ENCODE data around the gene FZD1.

Gene FZD1

DNA sequence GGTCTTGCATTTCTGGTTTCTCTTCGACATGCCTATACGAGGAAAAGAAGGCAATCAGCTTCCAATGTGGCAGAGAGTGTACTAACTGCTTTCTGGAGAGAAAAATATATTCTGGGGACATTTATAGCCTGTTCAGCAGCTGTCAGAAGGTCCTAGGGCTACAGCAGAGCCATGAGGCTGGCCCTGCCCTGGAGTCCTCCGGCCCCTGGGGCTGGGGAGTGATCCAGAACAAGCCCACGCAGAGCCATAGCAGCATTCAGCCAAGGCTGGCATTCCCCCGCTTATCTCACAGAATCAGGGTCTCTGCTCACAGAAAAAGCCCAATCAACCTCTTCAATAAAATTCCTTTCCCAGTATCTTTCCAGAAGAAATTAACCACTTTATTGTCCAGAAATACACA is 48.9 kb downstream of the FZD1 start:
- Mint-ChIP-seq H3K27ac (ENCODE audit: low read depth) (no peak overlapping the region), H3K4me1 (no peaks in the 10 kb centered on the region), H3K9me3 (peaks cover 4% of the 10 kb centered on the region), H3K4me3 (no peak overlapping the region), H3K36me3 (ENCODE audit: insufficient read depth) (peaks cover 1% of the 10 kb centered on the region), H3K27me3 (no peaks in the 10 kb centered on the region)
- DNase-seq (ENCODE audit: low spot score in 2 of 2) (no peak), ATAC-seq (replicated peaks; ENCODE audit: extremely low read depth, poor library complexity, severe bottlenecking) (no peak)

DNA sequence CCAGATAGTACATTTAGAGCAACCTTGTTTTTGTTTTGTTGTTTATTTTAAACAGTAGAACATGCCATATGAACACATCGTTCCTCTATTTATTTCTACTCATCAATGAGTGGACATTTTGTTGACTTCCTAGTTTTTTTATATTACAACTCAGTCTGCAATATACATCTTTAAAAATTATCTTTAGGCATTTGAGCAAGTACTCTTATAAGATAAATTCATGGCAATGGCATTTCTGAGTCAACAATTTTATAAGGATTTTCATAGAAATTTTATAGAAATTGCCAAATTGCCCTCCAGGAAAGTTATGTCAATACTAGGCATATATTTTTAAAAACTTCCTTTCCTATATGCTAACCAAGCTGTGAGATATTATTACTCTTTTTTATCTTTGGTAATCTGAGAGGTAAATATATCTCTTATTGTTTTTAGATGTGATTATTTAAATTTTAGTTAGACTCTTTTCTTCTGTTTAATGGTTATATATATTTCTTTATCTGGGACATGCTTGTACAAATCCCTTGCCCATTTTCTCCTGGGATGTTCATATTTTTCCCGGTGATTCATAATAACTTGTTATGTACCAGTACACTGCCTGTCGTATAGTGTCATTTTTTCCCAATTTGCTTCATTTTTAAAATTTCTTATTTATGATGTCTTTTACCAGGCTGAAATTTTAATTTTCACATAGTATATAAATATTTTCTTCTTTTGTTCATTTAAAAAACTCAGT is 50.5 kb downstream of the FZD1 start:
- H3K4me3 Mint-ChIP-seq, result no peak overlapping the region

DNA sequence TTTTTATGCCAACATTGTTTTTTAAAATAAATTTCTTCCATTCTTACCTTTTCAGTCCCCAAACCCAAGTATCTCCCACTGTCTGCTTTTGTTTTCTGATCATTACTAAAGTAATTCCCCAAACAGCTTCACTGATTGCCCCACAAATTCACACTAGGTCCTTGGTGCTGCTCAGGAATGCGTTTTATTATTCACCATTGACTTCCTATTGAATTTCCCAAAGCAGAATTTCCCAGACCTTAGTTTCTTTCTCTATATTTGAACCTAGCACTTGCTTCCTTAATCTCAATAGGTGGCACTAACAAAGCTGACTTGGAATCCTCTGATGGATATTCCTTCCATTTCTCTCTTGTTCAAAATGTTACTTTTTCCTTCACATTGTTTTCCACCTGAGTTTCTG is 52.2 kb downstream of the FZD1 start:
- H3K9me3 Mint-ChIP-seq, result peaks cover 4% of the 10 kb centered on the region
- no peak for ATAC-seq (replicated peaks; ENCODE audit: extremely low read depth, poor library complexity, severe bottlenecking)
- no peak overlapping the region for H3K4me3 Mint-ChIP-seq
- DNase-seq (ENCODE audit: low spot score in 2 of 2), result no peak
- H3K36me3 Mint-ChIP-seq (ENCODE audit: insufficient read depth), result peaks cover 1% of the 10 kb centered on the region
- no peak overlapping the region for H3K27ac Mint-ChIP-seq (ENCODE audit: low read depth)
- no peaks in the 10 kb centered on the region for H3K4me1 Mint-ChIP-seq
- no peaks in the 10 kb centered on the region for H3K27me3 Mint-ChIP-seq

More for the DNA sequence above, 50.5 kb downstream of the FZD1 start:
- Mint-ChIP-seq H3K36me3 (ENCODE audit: insufficient read depth) (peaks cover 1% of the 10 kb centered on the region), H3K27ac (ENCODE audit: low read depth) (no peak overlapping the region), H3K4me1 (no peaks in the 10 kb centered on the region), H3K27me3 (no peaks in the 10 kb centered on the region), H3K9me3 (peaks cover 4% of the 10 kb centered on the region)
- no peak for ATAC-seq (replicated peaks; ENCODE audit: extremely low read depth, poor library complexity, severe bottlenecking)
- no peak for DNase-seq (ENCODE audit: low spot score in 2 of 2)

DNA sequence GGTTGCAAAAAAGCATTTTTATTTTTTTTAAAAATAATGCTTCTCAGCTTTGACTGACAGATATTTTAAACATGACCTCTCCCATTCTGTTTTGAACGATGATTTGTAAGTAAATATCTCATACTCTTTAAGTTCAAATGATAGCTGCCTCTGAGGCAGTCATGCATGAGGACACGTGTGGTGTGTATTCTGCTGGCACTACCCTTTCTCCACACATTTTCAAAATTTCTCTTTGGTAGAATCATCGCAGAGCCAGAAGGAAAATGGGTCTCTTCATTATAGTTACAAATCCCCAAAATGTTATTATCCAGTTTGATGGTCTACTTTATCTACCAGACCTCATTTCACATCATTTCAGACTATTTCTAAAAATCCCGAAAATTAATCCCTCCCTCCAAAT is 55.1 kb downstream of the FZD1 start:
- H3K27me3 Mint-ChIP-seq, result no peaks in the 10 kb centered on the region
- DNase-seq (ENCODE audit: low spot score in 2 of 2) (no peak), ATAC-seq (replicated peaks; ENCODE audit: extremely low read depth, poor library complexity, severe bottlenecking) (no peak)
- H3K27ac Mint-ChIP-seq (ENCODE audit: low read depth), result no peak overlapping the region
- no peaks in the 10 kb centered on the region for H3K4me1 Mint-ChIP-seq
- H3K4me3 Mint-ChIP-seq, result no peak overlapping the region
- peaks cover 1% of the 10 kb centered on the region for H3K36me3 Mint-ChIP-seq (ENCODE audit: insufficient read depth)
- H3K9me3 Mint-ChIP-seq, result peaks cover 9% of the 10 kb centered on the region

DNA sequence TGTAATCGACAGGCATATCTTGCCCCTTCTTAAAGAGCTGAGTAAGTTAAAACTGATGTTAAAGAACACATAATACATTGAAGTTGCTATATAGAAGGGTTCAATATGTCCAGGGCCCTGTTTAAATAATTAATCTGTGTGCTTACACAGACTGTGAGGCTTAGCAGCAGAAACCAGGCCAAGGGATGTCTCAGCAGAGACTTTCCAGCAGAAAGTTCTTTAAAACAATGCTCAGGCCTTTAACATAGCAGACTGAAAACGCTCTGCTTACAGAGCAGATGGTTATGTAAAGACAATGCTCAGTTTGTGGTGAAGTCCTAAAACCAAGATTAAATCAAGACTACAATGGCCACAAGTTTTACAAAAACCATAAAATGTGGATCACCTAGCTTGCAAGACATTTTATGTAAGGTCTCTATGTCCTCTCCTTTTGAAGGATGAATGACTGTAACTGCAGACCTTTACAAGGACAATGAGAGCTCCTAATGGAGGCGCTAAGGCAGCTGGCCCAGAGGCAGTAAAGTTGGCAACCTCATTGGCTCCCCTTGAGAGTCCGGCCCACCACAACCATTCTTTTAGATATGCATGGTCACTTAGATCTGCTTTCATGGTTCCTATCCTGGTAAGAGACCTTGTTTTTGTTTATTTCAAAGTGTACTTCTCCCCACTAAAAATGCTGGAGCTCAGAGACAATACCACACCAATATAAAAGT is 56.3 kb downstream of the FZD1 start:
- Mint-ChIP-seq H3K27ac (ENCODE audit: low read depth) (no peak overlapping the region), H3K36me3 (ENCODE audit: insufficient read depth) (no peaks in the 10 kb centered on the region), H3K27me3 (no peaks in the 10 kb centered on the region), H3K4me1 (no peaks in the 10 kb centered on the region), H3K9me3 (peaks cover 9% of the 10 kb centered on the region), H3K4me3 (no peak overlapping the region)
- no peak for ATAC-seq (replicated peaks; ENCODE audit: extremely low read depth, poor library complexity, severe bottlenecking)
- no peak for DNase-seq (ENCODE audit: low spot score in 2 of 2)
